ENCODE measurements around the gene FBXO41.

FBXO41 gene

DNA sequence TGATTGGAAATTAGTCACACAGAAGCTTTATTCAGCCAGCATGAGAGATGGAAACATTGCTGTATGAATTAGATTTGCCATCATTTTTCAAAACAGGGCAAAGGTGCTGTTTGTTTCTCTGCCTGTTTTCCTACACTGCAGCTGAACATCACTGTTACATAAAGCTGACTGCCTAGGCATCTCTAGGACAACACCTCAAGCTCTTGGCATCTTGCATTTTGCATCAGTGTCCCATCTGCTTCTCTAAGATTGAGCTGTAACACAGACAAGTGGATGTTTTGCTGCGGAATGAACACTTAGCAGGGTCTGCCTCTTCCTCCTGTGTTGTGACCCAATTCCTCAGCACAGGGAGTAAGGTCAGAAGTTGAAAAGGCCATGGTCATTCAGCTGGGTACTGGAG is 45.3 kb downstream of the FBXO41 start:
- DNase-seq: no peak

DNA sequence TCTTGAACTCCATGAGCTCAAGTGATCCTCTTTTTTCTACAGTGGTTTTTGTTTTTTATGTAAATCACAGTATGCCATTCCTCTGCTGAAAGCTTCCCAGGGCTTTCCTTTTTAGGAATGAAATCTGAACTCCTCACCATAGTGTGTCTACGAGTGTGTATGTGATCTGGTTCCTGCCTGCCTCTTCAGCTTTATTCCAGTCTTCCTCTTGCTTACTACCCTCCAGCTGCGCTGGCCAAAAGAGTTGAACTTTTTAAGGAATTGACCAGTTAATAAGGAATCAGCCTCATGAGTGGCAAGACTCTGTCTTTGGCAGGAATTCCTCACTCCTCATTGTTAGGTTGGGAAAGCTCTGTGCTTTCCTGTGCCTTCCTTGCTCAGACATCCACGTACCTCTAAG is 46.1 kb downstream of the FBXO41 start:
- no peak for DNase-seq

DNA sequence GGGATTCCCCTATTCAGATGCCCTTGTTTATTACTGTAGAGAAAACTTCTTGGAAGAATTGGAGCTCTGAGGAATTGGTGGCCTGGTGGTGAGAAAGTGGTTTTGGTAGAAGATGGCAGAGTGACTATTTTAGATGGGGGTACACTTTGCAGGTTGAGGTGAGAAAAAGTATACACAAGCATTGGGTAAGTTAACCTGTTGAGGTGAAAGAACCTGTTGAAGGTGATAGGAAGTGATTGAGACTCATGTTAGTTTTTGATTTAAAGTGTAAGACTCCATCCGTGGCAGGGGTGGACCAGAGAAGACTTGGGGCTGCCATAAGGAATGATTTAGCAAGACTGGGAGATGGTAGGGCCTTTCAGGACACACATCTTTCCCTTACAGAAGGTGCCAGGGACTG is 47.1 kb downstream of the FBXO41 start:
- DNase-seq: no peak

DNA sequence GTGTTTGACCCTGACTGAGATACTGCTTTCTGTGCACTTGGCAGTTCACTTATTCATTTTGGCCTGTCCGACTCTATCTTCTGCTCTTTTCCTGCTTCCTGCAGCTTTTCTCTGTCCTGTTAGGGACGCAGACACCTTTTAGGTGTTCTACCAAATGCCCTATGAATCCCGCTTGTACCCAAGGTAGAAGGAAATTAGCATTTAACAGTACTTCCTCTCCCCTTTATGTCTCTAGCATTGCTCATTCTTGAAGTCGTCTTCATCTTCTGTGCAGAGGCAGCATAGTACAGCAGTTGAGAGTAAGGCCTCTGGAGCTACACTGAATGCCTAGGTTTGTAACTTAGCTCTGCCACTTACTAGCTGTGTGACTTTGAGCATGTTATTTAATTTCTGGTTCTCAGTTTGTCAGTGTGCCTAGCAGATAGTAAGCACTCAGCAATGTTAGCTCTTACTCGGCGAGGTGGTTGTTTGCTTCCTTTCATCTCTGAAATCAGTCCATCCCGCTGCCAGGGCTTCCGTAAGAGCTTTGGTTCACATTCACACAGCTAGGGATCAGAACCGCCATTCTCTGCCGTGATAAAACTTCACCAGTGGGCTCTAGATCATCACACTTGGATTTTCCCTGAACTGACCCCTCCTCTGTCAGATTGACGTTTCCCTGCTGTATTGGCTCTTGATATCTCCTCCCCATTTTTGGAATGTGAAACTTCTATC is 48.8 kb downstream of the FBXO41 start:
- DNase-seq: peak in 1 of 2 donors; percentile 26

DNA sequence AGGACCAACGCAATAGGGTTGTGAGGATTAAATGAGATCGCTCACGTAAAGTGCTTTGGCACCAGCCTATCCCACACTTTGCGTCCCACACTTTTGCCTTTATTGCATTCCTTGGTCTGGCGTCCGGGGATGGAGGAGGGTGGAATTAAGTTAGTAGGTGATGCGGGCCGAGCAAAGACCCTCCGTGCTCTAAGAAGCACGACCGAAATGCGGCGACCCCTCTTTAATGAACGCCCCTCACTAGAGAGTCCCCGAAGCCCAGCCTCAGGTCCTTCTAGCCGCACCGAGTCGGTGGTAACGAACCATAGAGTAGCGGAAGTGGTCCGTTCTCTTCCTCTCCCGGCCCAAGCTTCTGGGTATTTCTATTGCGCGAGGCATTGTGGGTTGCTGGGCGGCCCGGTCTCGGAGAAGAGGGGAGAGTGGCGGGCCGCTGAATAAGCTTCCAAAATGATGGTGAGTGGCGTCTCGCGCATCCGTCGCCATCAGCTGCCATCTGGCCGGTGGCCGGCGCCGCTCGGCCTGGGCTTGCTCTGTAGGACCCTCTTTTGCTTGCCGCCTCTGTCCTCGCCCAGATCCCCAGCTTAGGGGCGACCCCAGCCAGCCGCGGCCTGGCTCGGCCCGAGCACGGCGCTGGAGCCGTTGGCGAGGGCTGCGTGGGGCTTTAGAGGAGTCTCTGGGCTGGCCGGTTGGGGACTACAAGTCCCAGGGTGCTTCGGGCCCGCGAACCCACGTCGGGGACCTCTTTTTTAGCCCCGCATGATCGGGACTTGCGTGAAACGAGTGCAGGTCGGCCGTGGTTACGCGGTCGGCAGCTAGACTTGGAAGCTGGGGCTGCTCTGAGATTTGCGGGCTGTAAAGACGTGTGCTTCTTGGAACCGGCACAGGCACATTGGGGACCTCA is 50.1 kb downstream of the FBXO41 start, which contains the start of gene CCT7:
Gene CCT7 (plus strand): TSS at position 377 of the 901 bp plus-strand sequence. CDS start 71 bp downstream, at position 448.
- peak; percentile 90 to 93 for DNase-seq

DNA sequence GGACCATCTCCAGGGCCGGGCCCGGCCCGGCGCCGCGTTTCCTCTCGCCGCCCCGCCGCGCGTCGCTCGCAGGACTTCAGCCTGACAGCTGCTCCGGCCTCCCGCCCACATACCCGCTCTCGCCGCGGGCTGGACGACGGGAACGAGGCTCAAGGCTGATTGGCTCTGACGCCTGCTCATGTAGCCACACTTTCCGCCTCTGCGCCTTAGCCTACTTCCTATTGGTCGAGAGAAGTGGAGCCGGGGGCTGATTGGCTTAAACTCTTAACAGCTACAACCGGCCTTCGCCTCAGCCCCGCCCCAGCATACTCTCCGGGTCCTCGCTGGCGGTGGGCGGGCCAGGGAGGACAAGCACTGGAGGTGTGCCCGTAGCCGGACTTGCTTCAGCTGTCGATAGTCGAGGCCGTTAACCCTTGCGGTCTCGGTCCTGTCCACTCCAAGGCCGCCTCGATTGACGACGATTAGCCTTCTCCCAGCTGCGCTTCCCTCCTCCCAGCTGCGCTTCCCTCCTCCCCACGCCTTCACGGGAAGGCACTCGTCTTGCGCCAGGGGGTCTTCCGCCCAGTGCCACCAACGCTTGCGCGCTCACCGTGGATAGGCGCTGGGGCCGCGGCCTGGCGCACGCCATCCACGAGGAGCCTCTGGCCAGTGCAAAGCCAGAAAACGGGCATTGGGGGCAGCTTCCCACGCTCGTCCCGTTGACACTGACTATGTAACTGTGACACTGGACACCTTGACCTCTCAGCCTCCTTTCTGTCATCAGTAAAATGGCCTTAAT is 50.9 kb downstream of the FBXO41 start, which contains the start of gene PRADC1:
Gene PRADC1 (minus strand): TSS at position 86 of the 778 bp plus-strand sequence. CDS start 79 bp downstream, at position 7.
- DNase-seq: peak; percentile 97 to 98

DNA sequence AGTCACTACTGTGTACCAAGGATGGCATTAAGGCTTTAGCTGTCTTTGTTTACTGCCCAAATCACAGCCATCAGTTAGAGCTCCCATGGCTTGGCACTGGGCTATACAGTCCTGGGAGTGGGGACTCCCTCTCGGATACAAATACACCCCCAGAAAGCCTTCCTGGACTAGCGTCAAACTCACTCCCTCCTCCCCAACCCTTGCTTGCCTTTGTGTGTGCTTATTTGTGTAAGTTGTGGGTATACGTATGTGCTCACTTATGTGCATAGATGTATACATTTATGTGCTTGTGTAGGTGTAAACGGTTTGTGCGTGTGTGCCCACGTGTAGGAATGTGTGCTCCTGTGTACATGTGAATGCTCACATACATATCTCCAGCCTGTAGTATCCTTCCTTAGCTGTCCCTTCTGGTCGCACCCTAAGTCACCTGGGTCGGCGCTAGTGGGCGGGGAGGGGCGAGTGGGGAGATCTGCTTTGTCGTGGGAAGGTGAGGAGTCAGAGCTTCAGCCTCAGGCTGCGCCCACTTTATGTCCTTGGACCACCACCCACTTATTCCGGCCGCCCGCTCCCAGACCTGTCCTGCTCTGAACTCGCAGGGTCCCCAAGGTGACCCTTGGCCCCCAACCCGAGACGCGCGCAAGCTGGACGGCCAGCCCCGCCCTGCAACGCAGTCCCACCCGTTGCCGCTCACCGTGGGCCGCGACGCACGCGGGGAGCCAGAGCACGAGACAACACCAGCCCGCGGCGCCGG is 51.7 kb downstream of the FBXO41 start:
- peak in 1 of 2 donors; percentile 33 for DNase-seq

DNA sequence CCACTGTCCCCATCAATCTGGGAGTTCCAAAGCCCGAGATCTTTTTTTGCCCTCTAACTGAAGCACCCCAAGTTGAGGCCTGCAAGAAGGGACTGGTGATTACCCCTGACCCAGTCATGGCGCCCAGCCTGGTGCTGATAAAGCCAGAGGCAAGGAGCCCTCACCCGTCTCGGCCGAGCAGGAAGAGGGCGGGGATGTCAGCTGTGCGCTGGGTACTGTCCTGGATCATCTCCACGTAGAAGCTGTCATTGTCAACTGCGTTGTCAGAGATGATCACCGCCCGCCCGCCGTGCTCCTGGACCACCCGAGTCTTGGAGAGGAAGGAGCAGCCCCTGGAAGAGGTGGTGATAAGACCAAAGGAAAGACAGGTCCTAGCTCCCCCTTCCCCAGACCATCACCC is 55.6 kb downstream of the FBXO41 start:
- DNase-seq: no peak

DNA sequence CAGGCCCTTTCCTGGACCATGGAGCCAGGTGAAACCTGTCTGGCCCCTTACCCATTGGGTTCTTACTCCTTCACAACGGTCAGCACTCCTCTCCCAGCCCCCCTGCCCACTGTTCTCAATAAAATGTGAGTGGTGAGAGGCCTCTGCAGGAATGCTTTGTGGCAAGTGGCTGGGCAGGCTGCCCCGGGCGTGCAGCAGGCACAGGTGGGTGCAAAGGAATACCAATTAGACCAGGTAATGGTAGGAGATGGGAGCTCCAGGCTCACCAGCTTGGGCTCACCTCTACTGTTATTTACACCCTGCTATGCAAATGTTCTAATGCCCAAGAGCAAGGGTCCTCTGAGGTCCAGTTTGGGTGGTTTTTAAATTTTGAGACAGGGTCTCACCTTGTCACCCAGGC is 57.2 kb downstream of the FBXO41 start:
- no peak for DNase-seq

DNA sequence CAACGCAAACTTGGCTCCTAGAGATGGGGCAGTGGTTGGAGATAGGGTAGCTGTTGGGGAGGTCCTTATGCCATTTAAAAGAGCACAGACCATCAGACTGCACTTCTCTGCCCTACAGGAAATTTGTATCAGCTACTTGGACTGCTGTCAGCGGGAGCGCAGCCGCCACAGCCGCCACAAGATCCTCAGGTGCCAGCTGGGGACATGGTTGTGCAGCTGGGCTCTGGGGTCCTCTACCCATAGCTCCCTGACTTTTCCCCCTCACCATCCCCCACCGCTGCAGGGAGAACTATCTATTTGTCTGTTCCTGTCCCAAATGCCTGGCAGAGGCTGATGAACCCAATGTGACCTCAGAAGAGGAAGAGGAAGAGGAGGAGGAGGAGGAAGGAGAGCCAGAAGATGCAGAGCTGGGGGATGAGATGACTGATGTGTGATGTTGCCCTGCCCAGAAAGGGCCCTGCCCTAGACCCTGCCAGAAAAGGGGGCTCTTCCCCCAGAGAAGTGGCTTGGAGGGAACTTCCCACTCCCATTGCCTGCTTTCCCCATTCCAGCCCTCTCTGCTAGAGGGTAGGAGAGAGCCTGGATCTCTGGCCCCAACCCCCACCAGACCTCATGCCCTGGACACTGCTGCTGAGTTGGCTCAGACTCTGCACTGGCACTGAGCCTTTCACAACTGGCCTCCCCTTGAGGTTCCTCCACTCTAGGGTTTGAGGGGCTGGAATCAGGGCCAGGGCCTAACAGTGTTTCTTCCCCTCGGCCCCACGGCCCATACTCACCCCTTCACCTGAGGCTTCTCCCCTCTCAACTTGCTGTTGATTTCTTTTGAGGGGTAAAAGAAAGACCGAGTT is 58.5 kb downstream of the FBXO41 start:
- DNase-seq: no peak

DNA sequence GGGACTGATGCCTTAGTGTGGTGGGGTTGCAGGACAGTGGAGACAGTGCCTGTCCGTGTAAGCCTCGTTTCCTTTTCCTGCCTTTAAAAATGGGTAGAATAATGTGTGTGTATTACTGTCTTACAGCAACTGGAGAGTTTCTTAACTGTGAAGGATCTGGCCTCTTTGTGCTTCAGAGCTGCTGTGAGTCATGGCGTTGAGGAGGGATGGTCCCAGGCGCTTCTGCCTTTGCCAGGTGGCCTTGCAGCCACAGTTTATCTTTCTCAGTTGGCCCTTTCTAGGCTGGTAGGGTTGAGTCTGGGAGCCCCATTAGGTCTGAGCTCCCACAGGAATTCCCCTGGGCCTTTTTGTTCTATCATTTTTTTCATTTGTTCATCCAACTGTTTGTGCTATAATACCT is 60.5 kb downstream of the FBXO41 start:
- DNase-seq: no peak

DNA sequence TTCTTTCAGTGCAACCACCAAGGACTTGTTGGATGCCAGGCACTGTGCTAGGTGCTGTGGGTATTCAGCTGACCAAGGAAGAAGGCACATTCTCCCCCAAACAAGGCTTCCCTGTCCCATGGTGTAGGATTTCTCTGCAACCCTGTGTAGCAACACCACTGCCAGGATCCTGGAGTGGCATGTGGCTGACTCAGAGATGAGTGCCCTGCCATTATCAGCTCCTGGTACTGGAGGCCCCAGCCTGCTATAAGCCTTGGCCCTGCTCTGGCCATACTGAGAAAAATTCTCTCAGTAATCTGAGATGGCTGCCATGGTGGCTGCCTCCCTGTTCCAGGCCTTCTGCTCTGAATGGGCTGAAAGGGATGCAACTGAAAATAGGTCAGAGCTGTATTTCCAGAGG is 66.0 kb downstream of the FBXO41 start:
- no peak for DNase-seq

DNA sequence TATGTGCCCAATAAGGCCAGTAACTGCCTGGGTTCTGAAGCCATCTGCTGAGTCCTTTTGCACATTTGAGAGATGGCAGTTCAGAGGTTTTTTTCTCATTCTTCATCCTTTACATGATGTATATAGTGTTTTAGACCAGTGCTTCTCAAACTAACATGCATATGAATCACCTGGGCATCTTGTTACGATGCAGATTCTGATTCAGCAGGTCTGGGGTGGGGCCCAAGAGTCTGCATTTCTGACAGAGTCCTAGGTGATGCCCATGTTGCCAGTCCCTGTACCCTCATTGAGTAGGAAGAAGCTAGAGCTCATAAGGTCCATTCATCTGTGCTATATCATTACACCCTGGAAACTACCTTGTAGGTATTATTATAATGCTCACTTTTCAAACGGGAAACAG is 66.5 kb downstream of the FBXO41 start:
- no peak for DNase-seq

DNA sequence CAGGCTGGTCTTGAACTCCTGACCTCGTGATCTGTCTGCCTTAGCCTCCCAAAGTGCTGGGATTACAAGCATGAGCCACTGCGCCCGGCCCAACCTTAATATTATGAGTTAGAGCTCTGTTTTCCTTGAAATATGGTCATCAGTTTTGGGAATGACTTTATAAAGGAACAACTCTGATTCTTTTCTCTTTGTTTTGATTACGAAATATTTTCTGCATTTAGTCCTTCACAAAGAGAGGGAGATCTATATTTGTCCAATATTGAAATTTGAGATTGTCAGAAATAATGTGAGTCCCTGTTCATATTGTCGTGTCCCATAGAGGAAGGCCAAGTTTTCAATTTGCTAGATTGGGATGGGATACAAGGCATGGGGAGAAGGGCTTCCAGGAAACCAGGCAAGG is 67.1 kb downstream of the FBXO41 start:
- DNase-seq: no peak

DNA sequence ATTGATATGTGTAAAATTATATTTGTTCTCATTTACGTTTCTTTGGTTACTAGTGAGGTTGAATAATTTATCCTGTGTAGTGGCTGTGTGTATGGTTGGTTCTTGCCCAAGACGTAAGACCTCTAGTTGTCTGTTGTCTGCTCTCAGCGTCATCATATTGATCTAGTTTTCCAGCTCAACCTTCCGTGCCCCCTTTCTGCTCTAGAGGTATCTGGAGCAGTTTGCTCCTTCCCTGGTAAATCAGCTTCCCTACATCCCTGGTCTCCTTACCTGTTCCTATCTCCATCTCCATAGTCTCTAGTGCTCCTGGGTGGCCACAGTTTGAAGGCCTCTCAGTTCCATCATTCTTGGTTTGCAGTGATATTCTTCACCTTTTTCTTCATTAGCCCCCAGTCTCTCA is 69.0 kb downstream of the FBXO41 start:
- no peak for DNase-seq

DNA sequence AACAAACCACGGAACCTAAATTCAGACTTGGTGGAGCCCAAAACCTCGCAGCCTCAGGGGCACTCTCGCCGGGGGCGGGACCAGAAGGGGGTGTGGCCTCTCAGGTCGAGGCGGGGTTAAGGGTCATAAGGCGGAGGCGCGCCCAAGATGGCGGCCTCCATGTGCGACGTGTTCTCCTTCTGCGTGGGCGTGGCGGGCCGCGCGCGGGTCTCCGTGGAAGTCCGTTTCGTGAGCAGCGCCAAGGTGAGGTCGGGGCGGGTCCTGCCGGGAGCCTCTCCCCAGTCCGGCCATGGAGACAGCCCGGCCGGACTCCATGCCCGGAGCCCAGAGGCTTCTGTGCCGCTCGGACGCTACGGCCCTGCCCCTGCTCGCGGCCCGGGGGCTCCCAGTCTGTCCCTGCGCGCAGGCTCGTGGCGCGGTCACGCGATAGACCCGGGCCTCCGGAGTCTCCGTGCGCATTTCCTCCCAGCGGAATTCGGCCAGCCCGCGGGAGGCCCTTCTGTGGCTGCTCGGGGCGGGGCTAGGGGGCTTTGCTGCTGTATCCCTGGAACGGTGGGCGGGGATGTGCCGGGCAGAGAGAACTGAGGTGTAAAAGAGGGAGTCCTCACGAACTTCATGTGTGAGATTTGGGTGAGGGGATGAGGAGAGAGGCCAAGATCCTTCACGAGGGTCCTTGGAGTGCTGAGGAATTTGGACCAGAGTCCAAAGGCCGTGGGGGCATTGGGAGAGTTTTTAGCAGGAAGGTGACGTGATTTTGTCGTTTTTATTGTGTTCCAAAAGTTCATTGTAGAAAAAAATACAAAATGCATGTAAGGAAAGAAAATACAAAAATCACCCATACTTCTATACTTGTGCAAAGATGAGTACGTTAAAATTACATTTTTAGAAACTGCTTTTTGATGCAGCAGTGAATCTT is 69.9 kb downstream of the FBXO41 start, which contains the start of gene SMYD5:
Gene SMYD5 (plus strand): TSS at position 126 of the 916 bp plus-strand sequence. CDS start 22 bp downstream, at position 148.
- peak; percentile 86 to 92 for DNase-seq

DNA sequence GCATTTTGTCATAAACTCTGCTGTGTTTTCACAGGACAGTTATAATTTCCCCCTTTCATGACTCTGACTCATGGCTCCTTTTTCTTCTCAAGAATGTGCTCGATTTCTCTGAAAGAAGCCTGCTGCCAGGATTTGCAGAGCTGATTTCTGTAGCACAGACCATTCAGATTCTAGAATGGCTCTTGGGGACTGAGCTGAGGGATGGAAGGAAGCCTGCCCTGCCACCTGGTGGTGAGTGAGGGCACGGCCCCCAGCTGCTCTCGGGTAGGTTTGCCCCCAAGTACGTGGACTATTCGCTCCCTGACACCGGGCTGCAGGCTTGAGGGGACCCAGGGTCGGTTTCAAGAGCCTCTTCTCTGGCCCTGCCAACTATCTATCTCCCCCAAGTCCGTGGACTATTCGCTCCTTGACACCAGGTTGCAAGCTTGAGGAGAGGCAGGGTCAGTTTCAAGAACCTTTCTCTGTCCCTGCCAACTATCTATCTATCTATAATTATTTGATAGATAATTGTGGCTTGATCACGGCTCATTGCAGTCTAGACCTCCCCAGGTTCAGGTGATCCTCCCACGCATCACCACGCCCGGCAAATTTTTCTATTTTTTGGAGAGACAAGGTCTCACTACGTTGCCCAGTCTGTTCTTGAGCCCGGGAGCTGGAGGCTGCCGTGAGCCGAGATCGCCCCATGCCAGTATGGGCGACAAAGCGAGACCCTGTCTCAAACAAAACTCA is 71.7 kb downstream of the FBXO41 start:
- DNase-seq: peak; percentile 68 to 76

DNA sequence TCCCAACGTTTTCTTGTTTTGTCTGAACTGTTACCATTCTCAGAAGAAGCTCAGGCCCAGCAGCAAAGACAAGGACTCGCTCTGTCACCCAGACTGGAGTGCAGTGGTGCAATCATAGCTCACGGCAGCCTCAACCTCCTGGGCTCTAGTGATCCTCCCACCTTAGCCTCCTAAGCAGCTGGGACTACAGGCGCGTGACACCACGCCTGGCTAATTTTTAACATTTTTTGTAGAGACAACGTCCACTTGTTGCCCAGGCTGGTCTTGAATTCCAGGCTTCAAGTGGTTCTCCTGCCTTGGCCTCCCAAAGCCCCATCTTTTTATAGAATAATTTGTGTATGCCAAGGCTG is 72.2 kb downstream of the FBXO41 start:
- no peak for DNase-seq

DNA sequence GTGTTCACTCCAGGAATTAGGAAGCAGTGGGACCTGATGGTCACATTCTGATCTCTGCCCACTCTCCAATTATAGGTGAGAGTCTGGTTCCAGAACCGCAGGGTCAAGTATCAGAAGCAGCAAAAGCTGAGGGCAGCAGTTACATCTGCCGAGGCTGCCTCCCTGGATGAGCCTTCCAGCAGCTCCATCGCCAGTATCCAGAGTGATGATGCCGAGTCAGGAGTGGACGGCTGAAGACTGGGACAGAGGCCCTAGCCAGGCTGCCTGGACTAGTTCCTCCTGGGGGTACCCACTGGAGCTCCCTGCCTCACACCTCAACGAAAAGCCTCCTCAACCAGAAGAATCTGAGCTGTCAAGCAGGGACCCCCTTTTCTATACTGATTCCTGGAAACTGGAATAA is 73.6 kb downstream of the FBXO41 start:
- DNase-seq: no peak

Measured in CD4-positive, alpha-beta T cell treated with Interferon alpha-2 for 1 hour (primary cell).